IPS-NIHi11 (cell line): ENCODE data around the gene NPTX1.

Experiments used
- DNase-seq: peaks from one replicate; pipeline ENCODE4 v3.0.0; 2012; ENCODE audit warnings: mixed read lengths, low spot score

NPTX1 gene

GRCh38 chr17:80459234-80459633, 17.2 kb downstream of the NPTX1 start:
- DNase-seq: no peak

DNA sequence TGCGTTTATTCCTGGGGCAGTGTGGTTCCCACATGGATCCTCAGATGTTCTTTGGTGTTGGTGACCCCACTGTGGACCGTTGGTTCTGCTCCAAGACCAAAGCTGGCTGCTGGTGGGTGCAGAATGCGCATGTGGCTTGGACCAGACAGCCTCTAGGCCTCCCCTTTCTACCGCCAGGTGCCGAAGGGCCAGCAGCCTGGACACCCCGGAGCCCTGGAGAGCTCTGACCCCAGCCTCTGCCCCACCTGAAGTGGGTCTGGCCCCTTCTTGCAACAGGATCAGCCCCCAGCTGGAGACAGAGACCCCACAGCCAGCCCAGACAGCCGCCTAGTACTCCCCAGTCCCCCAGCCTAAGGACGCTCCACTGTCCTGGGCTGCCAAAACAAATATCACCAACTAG, 18.4 kb downstream of the NPTX1 start:
- no peak for DNase-seq

DNA sequence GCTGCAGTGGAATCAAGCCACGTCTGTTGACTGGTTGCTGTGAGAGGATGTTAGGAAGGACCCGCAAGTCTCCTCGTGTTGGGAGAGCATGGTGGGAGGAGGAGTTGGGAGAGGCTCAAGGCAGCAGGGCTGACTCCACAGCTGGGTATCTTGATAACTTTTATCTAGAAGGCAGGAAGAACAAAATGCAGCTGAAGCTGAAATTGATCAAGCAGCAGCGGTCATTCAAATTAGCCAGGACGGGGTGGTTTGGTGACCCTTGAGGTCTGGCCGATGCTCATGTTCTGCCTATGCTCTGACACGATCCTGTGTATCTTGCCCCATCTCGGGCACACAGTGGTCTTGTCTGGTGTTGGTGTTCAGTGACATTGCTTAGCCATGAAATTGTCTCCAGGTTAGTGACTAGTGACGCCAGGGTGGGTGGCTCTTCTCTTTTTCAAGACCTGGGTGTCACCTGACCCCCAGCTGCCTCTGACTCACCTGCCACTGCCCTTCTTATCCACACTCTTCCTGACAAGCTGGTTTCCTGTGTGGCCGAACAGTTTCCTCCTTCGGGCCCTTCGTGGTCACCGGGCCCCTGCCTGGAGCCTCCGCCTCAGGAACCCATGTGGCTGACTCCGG, 19.1 kb downstream of the NPTX1 start:
- no peak for DNase-seq

DNA sequence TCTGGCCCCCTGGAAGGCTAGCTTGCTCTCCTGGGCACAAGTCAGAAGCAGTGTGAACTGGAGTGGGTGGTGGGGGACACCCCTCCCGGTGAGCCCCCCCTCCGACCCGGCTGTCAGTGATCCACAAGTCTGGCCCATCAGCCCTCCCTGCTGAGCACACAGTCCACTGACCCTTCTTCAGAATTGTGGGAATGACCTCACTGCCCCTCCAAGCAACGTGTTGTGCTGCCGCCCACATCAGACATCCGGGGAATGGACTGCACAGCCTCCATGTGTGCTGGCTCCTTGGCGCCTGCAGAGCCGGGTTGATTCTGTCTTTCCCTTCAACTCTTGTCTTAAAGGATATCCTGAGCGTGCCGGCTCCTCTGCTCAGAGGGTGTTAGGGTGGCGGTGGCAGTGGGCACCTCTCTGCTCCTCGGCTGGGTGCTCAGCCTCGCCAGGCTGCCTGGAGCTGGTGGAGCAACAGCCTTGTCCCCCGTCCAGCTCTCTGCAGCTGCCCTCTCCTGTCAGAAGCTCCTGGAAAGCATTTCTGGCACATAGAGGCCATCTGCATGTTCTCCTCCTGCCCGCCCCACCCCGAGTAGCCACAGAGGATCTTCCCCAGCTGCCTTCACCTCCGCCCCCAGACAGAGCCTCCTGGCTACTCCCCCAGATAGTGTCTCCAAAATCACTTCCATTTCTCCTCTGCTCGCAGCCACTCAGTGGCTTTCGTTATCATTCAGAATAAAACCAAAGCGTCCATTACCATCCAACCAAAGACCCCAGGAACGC, 19.8 kb downstream of the NPTX1 start:
- no peak for DNase-seq

DNA sequence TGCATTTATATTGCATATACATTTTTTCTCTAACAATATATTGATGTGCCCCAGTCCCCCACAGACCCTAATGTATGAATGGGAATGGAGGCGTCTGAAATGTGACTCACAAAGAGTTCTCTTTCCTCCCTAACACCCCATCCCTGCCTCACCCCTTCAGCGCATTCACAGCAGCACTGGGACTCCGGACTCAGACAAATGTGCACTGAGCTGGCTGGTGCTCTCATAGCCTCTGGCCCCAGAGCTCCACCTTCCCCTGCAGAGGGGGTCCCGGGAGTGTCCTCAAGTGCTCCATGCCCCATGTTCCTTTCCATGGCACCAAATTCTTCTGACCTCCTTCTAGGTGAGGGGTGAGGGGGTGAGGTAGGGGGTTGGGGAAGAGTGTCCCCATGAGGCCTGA, 20.6 kb downstream of the NPTX1 start:
- no peak for DNase-seq

DNA sequence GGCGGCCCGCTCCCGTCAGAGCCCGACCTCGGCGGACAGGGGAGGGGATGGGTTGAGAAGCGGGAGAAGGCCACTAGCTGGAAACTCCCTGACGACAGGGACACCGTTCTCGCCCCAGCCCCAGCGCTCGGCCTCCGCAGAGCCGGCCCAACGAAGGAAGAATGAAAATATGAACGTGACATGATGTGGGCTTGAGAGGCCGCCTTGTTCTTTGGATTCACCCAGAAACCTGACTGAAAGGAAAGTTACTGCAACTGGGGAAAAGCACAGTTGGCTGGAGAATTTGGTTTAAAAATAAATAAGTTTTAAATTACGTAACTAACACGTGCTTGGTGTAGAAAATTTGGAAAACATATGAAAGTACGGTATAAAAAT, 21.1 kb downstream of the NPTX1 start:
- DNase-seq: peak; percentile 90

- peak; percentile 100 for DNase-seq
Measured at GRCh38 chr17:80454557-80455335, 21.7 kb downstream of the NPTX1 start.

- DNase-seq: no peak
Measured at GRCh38 chr17:80453998-80454556, 22.3 kb downstream of the NPTX1 start.

DNA sequence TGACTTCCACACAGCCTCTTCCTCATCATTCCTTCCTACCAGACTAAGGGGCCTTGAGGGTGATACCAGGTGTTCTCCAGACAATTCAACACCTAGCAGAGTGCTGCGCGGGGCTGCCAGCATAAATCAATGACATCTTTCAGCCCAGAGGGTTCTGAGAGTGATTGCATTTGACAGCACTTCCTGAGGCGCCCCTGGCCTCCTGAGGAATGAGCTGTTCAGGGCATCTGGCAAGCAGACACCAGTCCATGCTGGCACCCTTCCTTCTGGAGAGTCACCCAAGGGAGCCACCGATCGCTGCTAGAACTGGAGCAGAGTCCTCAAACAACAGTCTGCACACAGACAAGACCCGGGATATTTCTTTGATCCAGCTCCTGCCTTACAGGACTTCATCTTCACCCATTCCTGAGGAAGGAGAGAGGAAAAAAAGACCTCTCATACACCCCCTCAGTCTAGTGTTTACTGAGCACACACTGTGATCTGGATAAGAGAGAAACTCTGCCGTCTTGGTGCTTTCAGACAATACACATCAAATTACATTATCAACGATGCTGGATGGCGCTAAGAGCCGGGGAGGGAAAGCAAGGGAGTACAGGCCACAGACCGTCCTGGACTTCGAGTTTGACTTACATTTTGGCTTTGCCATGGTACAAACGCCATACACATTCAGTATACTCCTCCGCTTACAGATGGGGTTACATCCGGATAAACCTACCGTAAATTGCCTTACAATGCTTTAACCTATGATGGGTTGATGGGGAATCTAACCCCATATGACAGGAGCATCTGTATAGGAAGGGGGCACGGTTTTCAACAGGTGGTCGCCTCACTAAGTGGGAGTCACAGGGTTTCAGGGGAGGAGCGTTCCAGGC, 23.0 kb downstream of the NPTX1 start:
- no peak for DNase-seq

DNA sequence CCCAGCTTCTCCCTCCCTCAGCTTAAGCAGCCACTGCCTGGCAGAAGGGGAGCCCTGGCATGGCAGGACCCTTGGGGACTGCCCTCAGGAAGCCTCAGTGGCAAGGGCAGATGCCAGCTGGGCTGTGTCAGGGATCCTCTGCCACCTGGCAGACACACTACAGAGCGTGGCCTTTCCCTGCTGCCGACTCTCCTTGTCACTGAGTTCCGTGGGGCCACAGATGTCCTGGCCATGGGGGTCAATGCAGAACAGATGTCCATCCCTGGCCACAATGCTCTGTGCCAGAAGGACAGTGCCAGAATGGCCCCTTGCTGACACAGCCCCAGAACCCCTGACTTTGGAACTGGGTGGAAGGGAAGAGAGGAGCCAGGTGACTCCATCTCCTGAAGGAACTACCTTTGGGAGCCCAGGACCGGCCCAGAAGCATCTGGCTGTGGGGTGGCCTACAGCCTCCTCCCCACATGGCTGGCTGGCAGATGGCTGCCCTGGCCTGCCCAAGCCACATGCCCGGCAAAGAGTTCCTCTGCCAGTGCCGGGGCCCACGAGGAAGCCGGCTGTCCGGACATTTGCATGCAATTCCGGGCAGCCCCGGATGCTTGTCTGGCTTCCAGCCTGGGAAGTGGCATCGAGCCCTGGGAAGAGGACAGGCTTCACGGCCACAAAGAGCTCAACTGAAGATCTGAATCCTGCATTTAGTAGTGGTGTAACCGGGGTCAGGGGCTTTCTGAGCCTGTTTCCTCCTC, 24.1 kb downstream of the NPTX1 start:
- no peak for DNase-seq

DNA sequence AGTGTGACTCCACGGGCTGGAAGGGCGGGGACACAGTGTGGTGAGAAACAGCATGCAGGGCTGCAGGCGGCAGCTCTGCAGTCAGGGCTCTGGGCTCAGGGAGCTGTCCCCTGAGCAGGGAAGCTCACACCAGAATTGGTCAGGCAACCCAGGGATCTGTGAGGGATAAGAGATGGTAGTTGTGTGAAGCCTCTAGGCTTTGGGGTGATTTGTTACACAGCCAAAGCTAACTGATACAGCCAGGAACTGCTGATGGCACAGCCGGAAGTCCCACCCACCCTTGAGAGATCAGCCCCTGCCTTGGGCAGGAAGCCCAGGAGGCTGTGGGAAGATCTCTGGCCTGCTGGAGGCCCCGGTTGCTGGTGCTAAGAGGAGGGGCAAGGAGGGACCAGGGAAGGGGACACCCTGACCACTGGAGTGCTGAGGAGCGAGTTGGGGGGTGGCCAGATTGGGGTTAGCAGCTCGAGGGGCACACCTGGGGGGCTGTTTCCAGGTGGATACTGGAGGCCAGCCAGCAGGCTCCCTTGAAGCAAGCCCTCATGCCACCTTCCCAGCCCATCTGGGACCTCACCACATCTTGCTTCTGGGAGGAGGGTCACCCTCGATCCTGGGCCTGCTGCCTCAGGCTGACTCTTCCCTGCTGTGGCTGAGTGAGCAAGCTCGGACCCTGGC, 25.2 kb downstream of the NPTX1 start:
- DNase-seq: no peak

DNA sequence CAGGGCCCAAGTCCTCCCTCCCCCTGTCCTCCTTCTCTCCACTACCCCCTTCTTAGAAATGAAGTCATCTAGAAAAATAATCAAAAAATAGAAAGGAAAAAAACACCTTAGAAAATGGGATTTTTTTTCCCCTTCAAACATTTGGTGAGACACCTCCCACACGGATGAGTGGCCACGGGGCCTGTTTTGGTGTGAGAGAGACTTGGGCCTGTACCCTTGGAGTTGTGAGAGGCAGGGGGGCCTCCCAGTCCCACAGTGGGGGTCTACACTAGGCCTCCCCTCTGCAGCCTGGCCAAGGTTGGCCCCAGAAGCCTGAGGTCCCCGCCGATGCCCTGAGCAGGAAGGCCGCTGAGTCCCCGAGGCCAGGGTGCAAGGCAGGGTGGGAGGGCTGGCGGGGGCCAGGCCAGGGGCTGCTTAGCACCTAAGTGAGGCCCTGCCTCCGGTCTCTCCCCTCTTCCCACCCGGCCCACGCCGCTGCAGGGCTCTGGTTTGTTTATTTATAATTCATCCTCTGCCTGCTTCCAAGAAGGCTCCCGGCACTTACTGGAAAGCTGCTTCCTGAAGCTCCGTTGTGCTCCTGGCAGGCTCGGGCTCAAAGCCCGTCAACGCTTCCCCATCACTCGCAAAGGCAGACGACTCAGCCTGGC, 26.4 kb downstream of the NPTX1 start:
- no peak for DNase-seq

GRCh38 chr17:80449194-80449929, 27.0 kb downstream of the NPTX1 start:
- no peak for DNase-seq

- no peak for DNase-seq
Measured at GRCh38 chr17:80447790-80448189, 28.6 kb downstream of the NPTX1 start.

DNA sequence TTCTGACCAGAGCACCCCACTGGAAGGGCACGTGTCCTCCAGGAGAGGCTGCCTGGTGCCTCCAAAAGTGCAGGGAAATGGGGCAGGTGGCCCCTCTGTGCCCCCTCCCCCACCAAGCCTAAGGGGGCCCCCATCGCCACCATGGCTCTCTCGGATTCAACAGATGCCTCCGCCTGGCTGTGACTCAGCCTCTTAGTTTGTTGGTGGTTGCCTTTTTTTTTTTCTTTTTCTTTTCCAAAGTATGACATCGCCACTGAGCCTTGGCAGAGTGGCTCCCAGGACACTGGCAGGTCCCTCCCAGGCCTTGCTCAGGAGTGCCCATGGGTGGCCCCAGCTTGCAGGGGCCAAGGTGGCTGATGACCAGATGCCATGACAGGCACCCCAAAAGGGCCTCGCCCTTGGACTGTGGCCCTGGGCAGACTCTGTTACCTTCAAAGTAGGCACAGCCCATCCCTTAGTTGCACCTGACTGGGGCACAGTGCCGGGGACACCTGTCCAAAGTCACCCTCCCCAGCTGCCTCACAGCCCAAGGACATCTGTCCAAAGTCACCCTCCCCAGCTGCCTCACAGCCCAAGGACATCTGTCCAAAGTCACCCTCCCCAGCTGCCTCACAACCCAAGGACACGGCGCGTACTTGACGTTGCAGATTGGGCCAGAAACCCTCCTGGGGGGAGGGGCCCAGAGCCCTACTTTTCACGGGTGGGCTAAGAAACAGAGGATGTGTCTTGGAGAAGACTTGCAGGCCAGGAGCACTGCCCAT, 29.6 kb downstream of the NPTX1 start:
- no peak for DNase-seq

- no peak for DNase-seq
Measured at GRCh38 chr17:80445726-80446110, 30.7 kb downstream of the NPTX1 start.

- DNase-seq: no peak
Measured at GRCh38 chr17:80445007-80445725, 31.2 kb downstream of the NPTX1 start.

GRCh38 chr17:80444644-80444979, 31.8 kb downstream of the NPTX1 start:
- DNase-seq: no peak
